ENCODE data around the gene FTCD.
"Not testable (repeated sequence)": the region's sequence is repeated elsewhere in the genome, so short reads cannot be mapped to it uniquely, and the experiment has no call there.

FTCD gene

DNA sequence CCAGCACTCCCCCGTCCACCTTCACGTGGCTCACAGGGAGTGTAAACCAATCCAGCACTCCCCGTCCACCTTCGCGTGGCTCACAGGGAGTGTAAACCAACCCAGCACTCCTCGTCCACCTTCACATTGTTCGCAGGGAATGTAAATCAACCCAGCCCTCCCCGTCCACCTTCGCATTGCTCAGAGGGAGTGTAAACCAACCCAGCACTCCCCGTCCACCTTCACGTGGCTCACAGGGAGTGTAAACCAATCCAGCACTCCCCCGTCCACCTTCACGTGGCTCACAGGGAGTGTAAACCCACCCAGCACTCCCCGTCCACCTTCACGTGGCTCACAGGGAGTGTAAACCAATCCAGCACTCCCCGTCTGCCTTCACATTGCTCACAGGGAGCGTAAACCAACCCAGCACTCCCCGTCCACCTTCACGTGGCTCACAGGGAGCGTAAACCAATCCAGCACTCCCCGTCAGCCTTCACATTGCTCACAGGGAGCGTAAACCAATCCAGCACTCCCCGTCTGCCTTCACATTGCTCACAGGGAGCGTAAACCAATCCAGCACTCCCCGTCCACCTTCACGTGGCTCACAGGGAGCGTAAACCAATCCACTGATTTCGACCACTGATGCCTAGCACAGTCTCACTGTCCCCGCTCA, 14.9 kb downstream of the FTCD start:
- not testable (repeated sequence) for DNase-seq (ENCODE audit: low spot score)

DNA sequence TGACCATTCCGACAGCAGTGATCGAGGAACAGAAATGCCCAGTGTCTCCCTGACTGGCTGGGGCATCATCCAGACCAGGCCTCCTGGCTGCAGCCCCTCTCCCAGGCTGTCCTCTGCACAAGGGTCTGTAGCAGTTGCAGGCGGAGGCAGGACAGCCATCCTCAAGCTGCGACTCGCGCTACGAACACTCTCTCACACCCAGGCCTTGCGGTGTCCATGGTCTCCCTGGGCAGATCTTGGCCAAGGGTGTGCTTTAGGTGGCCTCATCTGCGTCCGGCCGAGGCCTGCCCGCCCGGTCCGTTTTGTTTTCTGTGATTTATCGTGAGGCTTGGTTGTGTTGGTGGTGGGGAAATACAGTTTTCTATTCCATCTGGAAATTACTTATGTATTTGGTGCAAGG, 15.7 kb downstream of the FTCD start:
- DNase-seq (ENCODE audit: low spot score): no peak

DNA sequence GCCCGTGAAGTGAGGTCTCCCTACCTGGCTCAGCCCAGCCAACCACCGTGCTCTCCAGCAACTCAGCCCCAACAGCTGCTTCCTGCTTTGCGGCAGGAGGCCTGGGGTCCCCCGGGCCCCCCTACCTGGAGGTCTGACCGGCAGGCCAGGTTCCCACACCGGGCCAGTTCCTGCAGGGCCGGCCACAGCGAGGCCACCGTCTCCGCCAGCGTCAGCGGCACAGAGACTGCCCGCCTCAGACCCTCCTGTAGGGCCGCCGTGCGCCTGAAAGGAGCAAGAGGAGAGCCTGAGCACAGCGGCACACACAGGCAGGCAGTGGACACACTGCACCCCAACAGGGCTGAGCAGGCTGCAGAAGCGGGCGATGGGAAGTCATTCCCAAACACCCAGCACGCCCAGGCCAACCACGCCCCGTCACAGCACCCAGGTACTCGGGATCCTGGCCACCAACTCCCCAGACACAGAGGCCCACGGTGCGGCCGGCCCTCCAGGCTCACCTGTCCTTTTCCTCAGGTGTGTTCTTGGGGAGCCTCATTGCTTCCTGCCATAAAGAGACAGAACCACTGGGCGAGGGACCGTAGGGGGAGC, 16.9 kb downstream of the FTCD start:
- no peak for DNase-seq (ENCODE audit: low spot score)

DNA sequence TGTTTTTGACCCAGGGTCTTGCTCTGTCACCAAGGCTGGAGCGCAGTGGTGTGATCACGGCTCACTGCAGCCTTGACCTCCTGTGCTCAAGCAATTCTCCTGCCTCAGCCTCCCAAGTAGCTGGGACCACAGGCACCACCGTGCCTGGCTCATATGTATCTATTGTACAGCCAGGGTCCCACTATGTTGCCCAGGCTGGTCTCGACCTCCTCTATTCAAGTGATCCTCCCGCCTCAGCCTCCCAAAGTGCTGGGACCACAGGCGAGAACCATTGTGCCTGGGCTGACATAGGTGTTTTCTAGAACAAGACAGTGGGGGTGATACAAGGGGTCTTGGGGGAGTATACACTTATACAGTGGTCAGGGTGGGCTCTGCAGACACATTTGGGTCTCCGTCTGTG, 17.5 kb downstream of the FTCD start:
- DNase-seq (ENCODE audit: low spot score): no peak

DNA sequence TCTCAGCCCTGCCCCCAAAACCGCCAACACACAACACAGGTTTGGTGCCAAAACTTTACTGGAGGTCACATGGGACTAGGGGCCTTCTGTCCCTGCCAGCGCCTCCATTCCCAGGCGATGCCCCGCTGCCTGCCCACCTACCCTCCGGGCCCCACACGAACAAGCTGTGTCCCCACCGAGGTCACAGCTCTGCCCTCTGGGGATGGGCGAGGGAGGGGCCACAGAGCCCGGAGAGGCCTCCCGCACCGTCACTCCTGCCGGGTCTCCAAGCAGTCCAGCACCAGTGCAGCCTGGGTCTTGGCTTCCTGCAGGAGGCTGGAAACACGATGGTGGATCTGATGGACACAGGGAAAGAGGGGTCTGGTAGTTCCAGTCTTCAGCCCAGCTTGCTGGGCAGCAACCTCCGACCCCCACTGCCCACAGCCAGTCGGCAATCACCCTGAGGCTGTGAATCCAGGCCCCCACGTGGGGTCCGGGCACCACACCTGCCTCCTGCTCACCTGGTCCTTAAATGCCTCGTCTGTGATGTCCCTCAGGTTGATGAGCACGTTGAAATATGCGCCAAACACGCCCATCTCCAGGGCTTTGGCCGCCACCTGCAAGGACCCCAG, 18.5 kb downstream of the FTCD start:
- no peak for DNase-seq (ENCODE audit: low spot score)

DNA sequence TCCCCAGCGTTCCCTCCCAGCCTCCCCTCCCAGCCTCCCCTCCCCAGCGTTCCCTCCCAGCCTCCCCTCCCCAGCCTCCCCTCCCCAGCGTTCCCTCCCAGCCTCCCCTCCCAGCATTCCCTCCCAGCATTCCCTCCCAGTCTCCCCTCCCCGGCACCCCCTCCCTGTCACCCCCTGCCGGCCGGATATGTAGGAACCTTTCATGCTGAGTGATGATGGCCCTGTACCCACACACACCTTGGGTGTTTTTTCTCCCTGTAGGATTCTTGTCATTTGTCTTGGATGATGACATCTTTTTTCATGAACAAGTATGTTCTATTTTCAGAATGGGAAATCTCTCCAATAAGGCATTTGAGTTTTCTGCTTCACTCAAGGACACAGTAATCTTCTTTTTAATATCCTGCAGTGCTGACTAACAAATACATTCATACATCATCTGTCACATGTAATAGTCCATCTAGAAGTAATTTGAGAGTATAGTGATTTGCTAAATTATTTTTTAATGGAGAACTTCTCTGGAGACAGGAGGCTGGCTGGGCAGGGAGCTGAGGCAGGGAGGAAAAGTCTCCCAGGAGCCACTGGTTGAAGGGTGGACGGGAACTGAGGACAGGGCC, 19.5 kb downstream of the FTCD start:
- DNase-seq (ENCODE audit: low spot score): no peak

DNA sequence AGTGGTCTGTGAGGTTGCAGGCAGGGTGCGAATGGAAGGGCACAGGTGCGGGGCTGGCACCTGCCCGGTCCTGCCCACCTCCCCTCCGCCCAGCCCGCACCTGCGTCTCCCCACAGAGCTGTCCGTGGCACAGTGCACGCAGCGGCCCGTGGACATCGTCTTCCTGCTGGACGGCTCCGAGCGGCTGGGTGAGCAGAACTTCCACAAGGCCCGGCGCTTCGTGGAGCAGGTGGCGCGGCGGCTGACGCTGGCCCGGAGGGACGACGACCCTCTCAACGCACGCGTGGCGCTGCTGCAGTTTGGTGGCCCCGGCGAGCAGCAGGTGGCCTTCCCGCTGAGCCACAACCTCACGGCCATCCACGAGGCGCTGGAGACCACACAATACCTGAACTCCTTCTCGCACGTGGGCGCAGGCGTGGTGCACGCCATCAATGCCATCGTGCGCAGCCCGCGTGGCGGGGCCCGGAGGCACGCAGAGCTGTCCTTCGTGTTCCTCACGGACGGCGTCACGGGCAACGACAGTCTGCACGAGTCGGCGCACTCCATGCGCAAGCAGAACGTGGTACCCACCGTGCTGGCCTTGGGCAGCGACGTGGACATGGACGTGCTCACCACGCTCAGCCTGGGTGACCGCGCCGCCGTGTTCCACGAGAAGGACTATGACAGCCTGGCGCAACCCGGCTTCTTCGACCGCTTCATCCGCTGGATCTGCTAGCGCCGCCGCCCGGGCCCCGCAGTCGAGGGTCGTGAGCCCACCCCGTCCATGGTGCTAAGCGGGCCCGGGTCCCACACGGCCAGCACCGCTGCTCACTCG, 23.3 kb downstream of the FTCD start:
- no peak for DNase-seq (ENCODE audit: low spot score)

DNA sequence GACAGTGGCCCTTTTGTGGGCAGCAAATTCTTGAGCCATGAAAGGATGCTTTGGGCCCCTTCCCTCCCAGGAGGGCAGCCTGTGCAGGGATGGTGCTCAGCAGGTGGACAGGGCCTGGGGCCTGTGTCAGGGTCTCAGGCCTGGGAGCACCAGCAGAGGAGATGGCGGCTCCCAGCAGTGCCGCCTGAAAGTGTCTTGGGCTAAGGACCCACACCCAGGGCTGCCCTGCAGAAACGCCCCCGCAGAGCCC, 23.9 kb downstream of the FTCD start:
- DNase-seq (ENCODE audit: low spot score): no peak

DNA sequence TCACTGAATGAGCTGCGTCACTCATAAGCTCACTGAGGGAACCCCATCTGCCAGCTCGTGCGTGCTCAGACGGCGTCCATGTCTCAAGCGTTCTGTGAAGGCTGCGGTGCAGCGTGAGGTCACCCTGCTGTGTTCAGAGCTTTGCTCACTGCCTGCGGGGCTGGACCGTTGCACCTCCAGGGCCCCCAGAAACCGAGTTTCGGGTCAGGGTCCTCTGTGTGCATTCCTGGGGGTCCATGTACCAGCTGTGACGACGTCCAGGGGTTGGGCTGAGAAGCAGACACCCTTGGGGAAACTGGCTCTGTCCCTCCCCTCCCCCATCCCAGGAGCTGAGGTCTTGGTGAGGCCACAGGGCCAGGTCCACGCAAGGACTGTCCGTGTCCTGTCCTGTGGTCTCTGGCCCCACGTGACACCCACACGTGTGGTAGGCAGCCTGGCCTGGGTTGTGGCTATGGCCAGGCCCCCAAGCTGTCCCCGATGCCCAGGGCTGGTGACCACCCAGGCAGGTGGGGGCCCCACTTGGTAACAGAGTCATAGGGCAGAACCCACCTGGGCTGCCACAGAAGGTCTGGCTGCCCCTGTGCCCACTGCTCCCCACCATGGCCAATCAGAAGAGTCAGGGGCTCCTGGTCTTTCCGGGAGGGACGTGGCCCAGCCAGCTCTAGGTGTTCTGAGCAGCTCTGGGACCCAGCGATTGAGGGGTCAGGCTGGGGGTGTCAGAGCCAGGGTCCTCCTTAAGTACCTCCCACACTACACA, 24.4 kb downstream of the FTCD start:
- no peak for DNase-seq (ENCODE audit: low spot score)

DNA sequence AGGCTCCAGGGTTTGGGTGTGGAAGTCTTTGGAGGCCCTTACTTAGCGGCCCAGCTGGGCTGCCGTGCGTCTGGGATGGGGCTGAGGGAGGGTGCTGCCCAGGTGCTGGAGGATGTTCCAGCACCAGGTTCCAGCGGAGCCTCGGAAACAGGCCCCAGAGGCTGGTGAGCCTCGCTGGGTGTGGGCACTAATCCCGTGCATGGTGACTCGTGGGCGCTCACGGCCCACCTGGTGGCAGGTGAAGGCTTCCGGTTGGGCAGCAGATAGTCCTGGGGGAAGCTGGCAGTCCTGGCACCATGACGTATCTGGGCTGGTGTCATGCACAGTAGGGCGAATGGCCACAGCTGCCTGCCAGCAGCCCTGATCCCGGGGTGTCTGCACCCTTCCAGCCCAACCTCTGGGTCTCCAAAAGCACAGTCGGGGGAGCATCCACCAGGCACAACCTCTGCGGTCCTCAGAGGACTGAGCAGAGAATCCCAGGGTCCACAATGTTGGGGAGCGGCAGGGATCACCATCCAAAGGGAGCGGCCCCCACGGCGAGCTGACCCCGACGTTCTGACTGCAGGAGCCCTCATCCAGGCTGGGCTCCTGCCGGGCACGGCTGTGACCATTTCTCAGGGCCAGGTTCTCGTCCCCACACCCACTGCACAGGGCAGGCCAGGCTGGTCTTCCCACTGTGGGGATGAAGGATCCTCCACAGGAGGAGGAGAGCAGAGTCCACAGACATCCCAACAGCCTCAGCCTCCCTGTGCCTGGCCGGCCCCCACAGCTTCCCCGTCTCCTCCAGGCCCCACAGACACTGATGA, 25.3 kb downstream of the FTCD start:
- DNase-seq (ENCODE audit: low spot score): no peak

DNA sequence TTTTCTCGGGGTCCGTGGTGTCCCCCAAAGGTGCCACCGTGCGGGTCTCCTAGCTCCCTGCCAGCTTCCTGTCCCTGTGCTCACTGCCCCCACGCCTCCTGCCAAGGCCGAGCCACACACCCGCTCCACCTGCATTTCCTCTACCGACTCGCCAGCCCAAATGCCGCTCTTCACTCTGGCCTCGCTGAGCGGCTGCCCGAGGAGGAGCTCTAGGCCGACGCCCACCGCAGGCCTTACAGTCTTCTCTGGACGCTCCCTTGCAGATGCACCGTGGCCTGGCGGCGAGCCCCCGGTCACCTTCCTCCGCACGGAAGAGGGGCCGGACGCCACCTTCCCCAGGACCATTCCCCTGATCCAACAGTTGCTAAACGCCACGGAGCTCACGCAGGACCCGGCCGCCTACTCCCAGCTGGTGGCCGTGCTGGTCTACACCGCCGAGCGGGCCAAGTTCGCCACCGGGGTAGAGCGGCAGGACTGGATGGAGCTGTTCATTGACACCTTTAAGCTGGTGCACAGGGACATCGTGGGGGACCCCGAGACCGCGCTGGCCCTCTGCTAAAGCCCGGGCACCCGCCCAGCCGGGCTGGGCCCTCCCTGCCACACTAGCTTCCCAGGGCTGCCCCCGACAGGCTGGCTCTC, 26.3 kb downstream of the FTCD start:
- no peak for DNase-seq (ENCODE audit: low spot score)

DNA sequence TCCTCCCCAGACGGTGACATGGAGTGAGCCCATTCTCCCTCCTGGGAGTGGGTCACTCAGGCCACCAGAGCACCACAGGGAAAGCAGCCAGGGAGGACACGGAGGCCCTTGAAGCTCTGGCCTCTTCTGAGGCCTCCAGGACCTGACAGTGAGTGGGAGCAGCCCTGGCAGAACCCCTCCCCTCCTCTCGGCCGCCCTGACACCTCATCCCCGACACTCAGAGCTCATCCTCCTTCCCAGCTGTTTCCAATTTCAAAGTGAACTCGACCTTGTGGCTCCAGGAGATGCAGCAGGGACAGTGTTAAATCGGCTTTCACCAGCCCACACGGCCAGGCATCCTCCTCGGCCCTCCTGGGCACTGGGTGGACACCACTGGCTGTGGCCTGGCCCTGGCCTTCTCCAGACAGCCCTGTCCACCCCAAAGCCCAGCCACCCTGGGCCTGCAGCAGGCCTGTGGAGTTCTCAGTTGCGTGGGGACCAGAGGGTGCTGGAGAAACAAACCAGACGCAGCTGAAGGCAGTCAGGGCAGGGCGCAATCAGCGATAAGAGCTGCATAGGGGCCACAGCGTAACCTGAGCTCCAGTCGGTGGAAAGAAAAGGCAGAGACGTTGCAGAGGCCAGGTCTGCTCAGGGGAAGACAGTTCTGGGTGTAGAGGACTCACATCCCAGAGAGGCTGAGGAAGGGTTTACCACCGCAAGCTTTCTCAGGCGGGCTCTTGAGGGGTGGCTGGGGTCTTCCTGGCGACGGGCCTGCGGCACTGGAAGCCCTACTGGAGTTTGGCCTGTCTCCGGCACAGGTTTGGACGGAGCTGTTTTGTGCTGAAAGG, 27.1 kb downstream of the FTCD start:
- no peak for DNase-seq (ENCODE audit: low spot score)

DNA sequence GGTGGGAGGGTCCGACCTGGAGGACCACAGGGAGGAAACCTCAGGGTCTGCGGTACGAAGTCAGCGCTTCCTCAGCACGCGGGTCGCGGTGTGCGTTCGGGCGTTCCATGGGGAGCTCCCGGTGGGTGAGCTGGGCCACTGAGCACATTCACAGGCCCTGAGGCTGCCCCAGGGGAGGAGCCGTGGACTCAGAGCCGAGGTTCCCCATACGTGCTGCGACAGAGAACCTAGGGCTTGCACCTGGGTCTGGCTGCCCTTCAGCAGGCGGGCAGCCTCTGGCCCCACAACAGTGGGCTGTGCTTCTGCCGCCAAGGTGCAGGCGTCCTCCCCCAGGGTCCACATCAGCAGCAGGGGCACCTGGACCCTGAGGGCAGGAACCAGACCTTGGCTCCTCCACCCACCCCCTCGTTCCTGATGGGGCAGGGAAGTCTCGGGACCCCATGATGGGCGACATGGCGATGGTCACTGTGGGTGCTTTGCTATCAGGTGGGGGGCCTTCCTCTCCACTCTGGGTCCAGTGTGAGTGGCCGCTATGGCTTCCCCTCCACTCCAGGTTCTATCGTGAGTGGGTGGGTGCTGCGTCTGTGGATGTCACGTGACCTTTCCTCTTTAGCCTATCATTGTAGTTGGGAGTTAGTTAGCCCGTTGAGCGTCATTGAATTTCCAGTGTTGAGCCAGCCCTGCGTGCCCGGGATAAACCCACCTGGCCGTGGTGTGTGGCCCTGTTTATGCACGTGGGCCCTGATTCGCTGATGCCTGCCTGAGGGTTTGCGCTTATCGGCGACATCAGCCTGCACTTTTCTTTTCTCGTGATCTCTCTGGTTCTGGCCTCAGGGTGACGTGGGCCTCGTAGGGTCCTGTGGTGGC, 27.9 kb downstream of the FTCD start:
- no peak for DNase-seq (ENCODE audit: low spot score)

DNA sequence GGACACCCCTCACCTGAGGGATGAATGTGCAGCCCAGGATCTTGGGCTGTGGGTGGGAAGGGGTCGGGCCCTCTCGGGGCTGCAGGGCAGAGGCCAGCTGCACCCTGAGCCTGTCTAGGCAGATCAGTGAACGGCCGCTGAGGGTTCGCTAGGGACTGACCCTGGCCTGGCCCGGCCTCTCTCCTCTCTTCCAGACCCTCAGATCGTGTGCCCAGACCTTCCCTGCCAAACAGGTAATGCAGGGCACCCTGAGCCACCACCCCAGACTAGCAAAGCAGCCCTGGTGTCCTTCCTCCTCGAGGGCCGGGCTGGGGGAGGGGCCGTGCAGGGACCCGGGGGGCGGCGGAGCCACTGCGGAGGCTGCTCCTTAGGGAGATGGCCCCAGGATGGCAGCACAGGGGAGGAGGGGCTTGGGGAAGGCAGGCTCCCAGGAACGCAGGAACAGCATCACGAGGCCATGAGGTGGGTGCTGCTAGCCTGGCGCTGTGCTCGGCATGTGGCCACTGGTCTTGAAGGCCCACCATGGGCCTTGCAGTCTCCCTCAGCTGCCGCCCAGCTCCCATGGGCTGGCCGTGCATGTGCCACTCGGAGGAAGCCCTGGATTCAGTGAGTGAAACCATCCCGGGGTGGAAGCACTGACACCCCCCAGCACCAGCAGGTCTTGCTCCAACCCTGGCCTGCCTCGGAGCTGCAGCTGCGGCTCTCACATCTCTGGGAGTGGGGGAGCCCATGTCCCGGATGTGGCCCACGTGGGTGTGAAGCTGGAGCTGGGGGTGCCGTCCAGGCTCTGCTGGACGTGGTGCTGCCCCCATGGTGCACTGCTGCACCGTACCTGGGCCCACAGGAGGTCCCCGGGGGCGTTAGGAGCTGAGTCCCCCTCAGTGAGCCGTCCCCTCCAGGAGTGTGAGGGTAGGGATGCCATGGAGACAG, 28.8 kb downstream of the FTCD start:
- DNase-seq (ENCODE audit: low spot score): no peak

DNA sequence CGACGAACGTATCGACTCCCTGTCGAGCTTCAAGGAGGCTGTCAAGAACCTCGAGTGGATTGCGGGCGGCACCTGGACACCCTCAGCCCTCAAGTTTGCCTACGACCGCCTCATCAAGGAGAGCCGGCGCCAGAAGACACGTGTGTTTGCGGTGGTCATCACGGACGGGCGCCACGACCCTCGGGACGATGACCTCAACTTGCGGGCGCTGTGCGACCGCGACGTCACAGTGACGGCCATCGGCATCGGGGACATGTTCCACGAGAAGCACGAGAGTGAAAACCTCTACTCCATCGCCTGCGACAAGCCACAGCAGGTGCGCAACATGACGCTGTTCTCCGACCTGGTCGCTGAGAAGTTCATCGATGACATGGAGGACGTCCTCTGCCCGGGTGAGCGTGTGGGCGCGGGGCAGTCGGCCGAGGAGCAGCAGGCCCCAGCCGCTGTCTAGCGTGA, 29.5 kb downstream of the FTCD start:
- DNase-seq (ENCODE audit: low spot score): no peak

DNA sequence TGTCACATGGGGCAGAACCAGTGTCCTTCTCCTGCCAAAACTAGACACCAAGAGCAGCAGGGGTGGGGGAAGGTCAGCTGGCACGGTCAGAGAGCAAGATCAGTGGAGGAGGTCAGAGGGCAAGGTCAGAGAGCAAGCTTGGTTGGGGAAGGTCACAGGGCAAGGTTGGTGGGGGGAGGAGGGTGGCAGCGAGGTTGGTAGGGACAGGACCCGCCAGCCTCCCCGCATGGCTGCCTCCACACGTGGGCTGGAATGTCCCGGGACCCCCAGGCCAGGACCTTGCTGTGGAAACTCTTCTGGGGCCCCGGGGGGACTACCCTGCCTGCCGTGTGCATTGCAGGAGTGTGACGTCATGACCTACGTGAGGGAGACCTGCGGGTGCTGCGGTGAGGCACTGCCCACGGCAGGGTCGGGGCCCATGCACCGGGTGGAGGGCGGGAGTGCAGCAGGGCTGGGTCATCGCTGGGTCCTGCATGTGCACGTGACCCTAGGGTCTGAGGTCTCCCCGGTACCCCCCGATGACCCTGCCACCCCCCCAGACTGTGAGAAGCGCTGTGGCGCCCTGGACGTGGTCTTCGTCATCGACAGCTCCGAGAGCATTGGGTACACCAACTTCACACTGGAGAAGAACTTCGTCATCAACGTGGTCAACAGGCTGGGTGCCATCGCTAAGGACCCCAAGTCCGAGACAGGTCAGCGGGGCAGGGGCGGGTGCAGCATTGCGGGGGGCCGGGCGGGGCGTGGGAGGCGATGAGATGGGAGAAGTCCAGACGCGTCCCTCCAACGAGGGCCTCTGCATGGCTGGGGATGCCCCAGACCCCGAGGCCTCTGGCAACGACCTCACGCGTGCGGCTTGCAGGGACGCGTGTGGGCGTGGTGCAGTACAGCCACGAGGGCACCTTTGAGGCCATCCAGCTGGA, 30.2 kb downstream of the FTCD start:
- DNase-seq (ENCODE audit: low spot score): no peak
